GM18499 (cell line): Measurements from ENCODE around the gene RNF38.
A peak's percentile ranks its signal among the peaks of the same experiment; 100 is the strongest.
"Not testable (repeated sequence)": the region's sequence is repeated elsewhere in the genome, so short reads cannot be mapped to it uniquely, and the experiment has no call there.

Experiments
- ATAC-seq: cut with Tn5 transposase; IDR thresholded peaks from one replicate; pipeline ENCODE4 v1.9.1; 2021; ENCODE audit warnings: moderate number of reproducible peaks; ENCODE audit not compliant: insufficient read depth, unreplicated experiment

The RNF38 gene

DNA sequence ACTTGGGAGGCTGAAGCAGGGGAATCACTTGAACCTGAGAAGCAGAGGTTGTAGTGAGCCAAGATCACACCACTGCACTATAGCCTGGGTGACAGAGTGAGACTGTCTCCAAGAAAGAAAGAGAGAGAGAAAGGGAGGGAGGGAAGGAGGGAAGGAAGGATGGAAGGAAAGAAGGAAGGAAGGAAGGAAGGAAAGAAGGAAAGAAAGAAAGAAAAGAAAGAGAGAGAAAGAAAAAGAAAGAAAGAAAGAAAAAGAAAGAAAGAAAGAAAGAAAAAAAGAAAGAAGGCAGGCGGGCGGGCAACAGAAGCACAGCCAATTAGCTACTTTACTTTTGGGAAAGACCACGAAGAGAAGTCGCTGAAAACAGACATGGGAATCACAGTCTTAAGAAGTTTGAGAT lies 9.0 kb upstream of the RNF38 start:
- not testable (repeated sequence) for ATAC-seq

DNA sequence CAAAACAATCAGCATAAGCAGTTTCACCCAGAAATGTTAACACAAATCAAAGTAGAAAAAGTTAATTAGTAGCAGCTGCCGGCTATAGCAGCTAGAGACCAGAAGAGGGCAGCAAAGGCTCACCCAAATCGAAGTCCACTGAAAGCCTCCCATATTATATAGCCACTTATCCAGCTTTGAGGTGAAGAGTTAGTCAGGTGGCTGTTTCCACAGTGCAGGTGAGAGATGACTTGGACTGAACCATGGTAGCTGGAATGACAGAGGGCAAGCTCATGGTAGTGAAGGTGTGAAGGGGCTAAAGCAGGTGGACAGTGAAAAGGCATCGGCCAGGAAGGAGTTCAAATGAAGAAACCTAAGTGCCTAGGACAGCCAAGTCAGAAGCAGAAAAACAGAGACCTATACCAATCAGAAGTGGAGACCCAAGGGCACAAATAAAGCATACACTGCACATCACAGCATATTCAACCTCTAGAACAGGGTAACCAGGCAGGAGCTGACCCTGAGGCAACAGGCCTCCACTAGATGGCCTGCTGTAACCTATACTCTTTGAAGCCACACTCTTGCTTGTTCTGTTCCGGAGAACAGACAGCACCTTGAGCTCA lies 7.2 kb upstream of the RNF38 start:
- ATAC-seq, result no peak

DNA sequence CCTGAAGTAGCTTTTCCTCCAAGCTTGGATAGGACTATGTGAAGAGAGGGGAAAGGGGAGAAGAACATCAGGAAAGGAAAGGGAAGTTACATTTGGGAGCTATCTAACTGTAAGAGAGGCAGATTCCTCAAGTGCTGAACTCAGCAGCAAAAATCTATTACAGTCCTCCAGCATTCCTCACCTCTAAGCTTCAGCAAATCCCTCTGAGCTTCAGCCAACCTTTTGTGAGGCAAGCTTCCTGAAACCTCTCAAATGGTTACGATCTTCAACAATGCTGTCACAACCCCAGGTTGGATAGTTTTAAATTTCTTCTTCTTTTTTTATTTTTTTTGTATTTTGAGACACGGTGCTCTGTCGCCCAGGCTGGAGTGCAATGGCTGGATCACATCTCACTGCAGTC lies 2.5 kb upstream of the RNF38 start:
- ATAC-seq, result no peak

DNA sequence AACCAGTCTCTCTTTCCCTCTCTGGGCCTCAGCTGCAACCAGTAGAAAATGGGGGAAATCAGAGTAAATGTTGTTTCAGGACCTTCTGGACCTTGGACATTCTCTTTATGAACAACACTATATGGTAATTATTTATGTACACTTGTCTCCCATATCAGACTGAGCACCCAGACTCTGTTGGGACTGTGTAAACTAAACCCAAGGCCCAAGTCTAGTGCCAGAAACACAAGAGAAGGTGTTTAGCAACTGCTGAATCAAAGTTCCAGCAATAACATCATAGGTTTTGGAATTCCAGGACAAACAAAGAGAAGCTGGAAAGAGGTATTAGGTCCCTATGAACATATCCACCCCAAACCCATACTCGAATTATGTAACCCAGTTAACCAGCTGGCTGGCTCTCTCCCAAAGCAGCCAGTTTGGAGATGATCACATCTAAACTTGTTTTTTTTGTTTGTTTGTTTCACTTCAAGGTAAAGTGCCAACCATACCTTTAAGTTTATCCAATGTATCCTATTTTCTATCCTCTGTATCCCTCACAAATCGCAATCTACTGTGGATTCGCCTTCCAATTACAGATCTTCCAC lies 1.9 kb upstream of the RNF38 start:
- ATAC-seq, result no peak

DNA sequence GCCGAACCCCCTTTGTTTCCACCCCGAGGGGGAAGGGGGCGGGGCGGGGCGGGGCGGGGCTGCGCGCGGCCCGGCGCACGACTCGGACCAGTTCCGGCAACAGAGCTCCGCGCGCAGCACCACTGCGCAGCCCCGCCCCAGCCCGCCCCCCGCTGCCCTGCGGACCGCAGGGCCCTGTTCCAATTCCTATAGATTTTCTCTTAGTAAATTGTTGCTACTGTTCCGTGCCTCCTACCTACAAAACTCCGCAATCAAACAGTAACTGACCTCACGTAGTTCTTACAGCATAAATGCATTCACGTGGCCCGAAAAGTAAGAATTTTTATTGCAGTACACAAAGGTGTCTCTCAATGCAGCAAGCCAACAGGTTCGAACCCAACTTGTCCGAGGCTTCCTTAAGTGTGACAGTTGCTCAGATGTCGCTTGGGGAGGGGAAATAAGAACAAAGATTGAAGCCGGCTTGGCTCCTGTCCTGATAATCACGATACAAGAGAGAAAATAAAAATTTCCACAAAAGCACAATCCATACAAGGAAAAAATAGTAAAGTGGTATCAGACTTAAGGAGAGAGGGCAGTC lies 1.2 kb upstream of the RNF38 start:
- ATAC-seq, result no peak

DNA sequence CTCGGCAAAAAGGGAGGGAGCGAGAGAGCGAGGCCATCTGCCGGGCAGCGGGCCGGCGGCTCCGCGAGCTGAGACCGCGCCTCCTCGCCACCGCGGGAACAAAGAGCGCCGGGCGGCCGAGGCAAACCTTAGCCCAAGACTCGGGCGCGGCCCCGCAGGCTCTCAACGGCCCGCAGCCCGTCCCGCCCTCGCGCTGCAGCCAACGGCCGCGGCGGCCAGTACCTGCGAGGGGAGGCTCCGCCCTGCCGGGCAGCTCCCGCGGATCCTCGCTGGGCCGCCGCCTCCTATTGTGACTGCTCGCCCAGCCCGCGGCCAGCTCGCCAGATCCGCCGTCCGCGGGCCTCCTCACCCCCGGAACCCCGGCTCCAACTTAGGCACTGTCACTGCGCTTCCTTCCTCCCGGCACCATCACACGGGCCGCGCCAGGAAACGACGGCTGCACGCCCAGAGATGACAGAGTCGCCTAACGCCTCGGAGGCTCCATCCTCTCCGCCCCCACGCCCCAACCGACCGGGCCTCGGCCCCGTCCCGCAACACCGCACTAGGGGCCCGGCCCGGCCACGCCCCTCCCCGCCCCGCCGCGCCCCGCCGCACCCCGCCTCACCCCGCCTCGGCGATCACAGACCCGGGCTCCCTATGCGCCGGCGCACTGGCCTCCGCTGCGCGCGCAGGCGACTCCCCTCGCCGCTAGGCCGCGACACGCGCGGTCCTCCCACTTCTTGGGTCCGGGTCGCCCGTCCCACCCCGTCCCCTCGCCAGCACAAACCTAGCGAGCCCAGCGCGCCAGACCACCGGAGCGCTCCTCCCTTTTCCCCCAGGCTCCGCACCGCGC lies 479 bp upstream of the RNF38 start:
- no peak for ATAC-seq

DNA sequence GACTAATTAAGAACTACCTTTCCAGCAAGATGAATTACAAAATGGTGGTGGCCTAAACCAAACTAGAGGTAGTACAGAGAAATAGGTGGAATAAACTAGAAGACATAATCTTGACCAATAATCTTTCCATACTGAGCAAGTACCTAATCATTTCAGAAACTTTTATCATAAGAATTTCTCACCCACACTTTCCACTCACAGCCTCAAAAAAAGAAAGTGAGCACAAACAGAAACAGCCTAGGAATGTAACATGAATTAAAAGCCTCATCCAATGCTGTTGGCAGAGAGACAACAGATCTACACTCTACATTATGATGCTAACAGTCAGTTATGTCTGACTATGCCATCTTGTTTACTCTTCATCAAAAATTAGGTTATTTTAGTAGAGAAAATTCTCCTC lies 1.3 kb downstream of the RNF38 start:
- no peak for ATAC-seq

DNA sequence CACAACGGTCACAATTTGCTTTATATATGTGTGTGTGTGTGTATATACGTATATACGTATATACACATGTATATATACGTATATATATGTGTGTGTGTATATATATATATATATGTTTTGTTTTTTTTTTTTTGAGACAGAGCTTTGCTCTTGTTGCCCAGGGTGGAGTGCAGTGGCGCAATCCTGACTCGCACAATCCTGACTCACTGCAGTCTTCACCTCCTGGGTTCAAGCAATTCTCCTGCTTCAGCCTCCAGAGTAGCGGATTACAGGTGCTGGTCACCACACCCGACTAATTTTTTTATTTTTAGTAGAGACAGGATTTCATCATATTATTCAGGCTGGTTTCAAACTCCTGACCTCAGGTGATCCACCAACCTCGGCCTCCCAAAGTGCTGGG lies 3.1 kb downstream of the RNF38 start:
- no peak for ATAC-seq

DNA sequence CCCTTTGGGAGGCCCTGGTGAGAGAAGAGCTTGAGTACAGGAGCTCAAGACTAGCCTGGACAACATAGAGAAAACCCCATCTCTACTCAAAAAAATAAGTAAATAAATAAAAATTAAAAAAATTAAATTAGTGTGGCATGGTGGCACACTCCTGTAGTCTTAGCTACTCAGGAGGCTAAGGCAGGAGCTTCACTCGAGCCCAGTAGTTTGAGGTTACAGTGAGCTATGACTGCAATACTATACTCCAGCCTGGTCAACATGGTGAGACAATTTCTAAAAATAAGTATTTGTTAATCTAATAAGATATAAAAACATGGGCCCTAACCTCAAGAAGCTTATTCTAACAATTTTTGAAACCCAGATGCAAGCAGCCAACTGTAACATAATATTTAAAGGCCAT lies 7.6 kb downstream of the RNF38 start:
- ATAC-seq, result no peak

DNA sequence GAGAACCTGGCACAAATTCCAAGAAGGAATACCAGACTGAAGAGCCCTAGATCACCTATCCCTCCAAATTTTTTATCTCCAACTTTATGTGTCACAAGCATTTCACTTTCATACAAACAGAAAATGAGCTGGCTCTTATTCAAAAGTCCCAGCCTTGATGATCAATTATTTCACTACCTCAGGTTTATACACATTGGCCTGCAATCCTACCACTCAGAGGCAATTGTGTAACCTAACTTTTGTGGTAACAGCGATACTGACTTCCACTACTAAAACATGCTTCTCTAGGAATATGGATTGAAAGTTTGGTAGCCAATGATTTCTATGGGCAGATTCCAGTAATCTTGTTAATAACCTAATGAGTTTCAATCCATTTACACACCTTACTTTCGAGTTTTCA lies 10.5 kb downstream of the RNF38 start:
- ATAC-seq, result no peak

DNA sequence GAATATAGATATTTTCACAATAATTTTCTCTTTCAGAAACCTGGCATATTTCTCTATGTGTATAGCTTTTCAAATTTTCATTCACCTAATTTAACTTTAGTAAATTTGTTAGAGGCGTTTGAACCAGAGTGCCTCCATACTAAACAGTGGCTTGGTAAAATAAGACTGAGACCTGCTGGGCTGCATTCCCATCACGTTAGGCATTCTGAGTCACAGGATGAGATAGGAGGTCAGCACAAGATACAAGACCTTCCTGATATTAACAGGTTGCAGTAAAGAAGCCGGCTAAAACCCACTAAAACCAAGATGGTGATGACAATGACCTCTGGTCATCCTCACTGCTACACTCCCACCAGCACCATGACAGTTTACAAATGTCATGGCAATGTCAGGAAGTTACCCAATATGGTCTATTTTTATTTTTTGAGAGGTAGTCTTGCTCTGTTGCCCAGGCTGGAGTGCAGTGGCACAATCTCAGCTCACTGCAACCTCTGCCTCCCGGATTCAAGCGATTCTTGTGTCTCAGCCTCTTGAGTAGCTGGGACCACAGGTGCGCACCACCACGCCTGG lies 13.6 kb downstream of the RNF38 start:
- not testable (repeated sequence) for ATAC-seq

DNA sequence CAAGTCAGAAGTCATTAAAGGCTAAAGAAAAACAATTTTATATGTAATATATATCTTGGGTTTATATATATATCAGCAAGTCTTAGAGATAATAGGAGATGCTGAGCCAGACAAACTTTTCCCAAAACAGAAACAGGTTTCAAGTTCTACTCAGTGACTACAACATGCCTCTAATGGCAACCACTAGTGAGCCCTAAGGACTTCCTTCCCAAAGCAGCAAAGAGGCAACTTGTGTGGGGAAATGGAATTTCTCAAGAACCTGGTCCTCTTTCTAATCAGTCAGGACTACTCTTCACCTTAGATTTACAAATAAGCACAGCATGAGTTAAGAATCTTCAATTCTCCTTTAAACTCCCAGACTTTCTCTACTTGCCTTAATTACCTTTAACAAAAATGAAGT lies 17.6 kb downstream of the RNF38 start:
- no peak for ATAC-seq

DNA sequence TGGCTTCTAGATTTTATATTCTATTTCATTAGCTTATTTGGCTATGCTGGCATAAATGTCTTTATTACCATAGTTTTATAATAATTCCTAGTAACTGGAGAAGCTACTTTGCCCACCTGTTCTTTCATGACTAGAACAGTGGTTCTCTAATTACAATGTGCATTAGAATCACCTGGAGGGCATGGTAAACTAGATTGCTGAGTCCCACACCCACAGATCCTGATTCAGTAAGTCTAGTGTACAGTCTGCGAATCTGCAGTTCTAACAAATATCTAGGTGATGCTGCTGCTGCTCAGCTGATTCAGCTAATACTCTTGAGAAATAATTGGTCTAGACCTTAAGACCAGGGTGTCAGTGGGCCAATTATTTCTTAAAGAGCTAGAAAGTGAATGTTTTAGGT lies 35.5 kb downstream of the RNF38 start:
- no peak for ATAC-seq

DNA sequence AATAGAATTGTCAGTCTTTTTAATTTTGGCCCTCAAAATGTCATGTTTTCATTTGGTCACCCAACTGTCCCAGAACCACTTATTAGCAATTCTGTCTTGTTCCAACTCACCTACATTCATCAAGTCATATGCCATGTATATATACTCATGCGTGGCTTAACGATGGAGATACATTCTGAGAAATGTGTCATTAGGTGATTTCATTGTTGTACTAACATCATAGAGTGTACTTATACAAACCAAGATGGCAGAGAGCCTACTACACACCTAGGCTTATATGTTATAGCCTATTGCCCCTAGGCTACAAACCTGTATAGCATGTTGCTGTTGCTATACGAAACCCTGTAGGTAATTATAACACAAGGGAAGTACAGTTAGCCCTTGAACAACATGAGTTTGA lies 36.6 kb downstream of the RNF38 start:
- no peak for ATAC-seq

DNA sequence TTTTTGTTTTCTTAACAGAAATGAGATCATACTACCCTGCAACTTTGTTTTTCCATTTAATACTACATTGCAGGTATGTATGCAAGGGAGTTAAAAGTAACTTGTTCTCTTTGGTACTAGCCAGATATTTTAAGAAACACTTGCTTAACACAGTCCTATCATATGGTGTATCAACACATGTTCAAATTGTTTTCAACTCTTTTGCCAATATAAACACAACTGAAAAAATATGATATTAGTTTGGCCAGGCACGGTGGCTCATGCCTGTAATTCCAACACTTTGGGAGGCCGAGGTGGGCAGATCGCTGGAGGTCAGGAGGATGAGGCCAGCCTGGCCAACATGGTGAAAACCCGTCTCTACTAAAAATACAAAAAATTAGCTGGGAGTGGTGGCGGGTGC lies 41.6 kb downstream of the RNF38 start:
- ATAC-seq, result no peak

DNA sequence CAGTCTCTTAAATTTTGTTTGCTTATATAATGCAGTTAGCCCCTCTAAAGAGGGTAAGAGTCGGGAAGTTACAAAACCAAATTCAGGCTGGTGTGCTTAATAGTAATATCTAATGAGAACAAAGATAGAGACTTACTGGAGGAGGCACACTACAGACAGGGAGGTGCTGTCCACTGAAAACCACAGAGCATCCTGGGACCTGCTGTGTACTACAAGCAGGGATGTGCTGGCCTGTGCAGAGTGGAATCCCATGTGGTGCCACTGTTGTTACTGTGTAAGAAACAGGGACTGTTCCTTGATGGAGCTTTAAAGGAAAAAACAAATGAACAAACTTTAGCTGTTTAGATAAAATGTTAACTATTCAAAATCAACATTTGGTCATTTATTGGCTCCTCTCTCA lies 42.4 kb downstream of the RNF38 start:
- no peak for ATAC-seq

DNA sequence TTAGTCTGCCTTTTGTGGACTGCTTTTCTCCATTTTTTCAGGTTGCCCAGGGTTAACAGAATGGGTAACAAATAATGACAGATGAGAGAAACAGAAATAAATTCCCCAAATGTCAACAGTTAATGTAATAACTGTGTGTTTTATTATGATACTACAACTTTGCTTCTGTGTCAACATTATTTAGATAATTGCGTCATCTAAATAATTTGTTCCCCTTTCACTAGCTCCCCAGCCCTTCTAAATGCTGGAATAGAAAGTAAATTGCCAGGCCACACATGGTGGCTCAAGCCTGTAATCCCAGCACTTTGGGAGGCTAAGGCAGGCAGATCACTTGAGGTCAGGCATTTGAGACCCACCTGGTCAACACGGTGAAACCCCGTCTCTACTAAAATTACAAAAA lies 53.5 kb downstream of the RNF38 start:
- no peak for ATAC-seq

DNA sequence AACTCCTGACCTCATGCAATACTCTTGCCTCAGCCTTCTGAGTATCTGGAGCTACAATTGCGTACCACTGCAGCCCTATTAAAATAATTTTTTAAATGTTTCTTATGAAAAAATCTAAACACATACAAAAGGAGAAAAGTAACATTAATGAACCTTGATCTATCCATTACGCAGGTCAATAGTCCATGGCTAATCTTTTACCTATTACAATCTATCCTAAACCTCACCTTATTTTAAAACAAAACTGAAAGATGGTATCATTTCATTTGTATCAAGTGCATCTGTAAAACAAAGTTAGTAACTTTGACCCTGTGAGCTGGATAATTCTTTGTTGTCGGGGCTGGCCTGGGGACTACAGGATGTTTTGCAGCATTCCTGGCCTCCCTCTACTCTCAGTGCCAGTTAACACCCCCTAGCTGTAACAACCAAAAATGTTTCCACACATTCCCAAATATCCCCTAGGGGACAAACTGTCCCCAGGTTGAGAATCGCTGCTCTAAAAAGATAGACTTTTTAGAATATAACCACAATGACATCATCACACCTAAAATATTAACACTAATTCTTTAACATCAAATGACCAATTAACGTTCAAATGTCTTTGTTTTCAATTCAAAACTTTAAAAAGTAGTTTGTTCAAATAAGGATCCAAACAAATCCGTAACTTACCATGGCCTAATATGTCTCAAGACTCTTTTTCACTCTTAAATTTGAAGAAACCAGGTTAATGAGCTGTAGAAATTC lies 54.8 kb downstream of the RNF38 start:
- no peak for ATAC-seq

DNA sequence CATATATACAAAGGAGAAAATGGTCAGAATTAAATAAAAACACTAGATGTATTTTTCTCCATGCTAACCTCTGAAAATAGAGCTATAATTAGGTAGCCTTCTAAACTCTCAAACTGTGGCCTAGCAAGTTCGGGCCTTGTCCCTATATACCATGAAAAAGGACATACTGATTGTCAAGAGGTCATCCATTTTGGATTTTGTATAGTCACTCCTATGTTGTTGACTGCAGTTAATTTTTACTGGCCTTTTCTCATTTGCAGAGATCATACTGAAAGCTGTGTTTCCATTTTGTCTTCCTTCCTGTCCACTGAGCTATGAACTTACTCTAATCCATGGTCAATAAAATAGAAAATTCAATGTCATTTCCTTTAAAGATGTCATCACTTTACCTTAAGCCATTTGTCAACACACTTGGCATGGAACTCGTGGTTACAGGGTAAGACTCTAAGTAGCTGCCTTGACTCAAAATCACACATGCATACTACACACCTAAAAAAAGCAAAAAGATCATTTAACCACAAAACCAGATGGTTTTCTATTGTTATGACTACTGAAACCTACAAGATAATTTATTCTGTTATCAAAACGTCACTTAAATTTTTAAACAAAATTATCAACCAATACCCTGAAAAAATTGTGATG lies 58.0 kb downstream of the RNF38 start:
- peak; percentile 52 for ATAC-seq

DNA sequence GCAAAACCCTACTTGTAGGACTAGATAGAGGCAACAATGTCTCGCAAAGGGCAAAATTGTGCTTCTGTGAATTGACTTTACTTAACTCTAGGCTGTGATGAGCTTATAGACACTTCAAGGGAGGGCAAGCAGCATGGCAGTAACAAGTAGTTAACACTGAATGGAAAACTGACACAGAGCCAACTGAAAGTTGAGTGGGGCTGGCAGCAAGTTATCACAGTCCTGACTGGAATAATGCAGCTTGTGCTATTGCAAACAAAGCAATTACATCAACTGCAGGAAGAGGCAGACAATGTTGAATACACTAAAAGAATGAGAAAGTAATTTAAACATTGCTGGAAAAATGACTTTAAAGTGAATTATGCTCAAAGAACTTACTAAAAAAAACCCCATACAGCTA lies 62.2 kb downstream of the RNF38 start:
- no peak for ATAC-seq
